Measurements from ENCODE around the gene ZNF664.

The ZNF664 gene

DNA sequence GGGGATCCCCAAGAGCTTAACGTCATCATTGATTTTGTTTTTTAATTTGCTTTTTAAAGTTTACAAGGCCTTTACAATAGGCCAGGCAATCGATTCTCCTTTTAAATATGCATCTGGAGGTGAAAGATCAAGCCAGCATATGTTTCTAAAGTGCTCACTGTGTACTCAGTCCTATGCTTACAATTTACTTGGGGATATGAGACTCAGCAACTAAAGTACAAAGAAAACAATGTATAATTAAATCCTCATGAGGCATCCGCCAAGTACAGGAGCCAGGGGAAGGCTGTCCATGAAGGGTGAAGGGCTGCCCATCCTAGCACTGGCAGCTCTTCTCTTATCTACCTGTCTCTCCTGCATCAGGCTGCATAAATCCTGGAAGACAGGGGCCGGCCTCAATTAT, 12.2 kb upstream of the ZNF664 start:
- DNase-seq: no peak

DNA sequence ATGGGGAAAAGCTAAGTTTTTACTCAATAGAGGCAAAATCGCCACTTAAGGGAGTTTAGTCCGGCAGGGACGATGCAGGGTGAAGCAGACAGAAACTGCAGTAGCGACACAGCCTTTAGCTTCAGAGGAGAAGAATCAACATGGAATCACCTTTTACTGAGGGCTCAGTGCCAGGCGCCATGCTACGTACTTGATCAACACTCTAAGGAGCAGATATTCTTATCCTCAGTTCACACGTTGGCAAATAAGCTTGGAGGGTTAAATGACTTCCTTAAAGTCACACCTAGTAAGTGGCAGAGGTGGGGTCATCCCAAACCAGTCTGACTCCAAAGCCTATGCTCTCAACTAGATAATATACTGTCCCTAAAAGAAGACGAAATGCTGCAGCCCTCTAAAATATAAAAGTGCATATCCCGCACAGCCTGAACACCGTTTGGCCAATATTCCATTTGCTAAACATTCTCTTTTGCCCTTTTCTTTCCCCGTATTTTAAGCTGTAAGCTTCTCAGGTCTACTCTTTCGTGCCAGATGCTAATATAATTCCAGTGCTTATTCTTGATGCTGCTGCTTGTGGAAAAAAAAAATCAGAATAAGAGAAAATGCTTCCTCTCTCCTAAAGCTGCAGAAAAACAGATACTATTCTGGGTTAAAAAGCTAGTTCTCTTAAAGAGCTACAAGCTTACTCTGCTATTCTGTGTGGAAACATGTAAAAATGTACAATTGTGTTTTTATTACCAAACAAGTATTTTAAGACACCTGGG, 11.2 kb upstream of the ZNF664 start:
- DNase-seq: no peak

DNA sequence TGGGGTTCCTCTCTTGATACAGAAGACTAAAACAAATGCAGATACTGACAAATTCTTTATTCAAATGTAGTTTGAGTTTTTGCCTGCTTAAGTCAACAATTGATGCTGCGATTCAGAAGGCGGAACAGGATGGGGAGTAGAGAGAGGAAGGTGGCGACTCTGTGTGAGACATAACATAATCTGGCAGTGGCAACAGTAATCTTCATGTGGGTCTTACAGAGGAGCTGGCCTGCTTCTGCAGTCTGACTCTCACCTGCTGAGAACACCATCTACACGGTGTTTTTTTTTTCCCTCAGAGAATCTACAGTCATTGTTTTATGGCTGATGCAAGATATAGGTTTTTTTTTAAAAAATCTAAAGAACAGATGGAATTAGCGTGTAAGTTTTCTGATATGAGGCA, 10.5 kb upstream of the ZNF664 start:
- DNase-seq: no peak

DNA sequence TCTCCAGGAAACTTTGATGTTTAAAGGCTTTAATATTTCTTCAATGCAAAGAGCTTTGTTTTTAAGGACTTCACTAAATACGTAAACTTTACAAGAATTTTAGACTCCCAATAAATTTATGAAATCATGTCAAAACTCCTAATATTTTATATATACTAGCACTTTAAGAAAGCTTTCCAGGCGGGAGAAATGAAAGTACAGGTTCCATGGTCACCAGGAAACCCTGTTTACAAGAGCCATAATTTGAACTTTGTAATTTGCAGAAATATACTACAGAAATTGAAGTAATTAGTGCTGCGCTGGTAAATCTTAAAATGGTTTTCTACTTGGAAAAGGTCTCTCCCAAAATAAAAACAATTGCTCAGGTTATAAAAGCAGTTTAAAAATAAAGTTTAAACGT, 9.2 kb upstream of the ZNF664 start:
- DNase-seq: no peak

DNA sequence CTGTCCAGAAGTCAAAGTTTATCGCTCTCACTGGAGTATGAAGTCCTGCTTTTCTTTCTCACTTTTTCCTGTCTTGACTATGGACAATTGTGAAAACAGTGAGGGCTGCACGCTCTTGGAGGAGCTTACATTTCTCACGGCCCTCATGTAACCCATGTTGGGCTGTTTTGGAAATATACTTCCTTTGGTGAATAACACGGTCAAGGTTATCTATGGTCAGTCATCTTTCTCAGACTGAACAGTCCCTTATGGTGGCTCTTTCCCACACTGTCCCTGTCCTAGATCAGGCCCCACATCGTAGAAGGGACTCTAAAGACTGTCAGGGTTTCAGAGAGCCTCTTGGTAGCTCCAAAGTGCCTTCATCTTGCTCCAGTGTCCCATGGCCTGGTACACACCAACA, 7.6 kb upstream of the ZNF664 start:
- DNase-seq: no peak

DNA sequence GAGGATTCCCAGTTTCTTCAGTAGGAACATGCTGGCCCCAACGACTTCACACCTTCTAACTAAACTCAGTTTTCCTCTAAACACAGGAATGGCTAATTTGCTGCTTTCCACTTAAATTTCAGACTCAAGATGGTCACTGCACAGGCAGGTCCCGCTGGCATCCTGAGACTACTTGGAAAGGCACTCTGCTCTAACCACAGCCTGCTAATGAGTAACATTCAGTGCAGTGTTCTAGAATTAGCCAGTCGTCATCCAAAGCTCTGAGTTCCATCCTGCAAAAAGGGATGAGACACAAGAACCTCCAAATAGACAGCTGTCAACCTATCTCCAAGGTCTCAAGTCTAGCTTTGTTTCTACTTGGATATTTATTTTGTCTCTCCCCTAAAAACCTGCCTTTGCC, 6.4 kb upstream of the ZNF664 start:
- no peak for DNase-seq

DNA sequence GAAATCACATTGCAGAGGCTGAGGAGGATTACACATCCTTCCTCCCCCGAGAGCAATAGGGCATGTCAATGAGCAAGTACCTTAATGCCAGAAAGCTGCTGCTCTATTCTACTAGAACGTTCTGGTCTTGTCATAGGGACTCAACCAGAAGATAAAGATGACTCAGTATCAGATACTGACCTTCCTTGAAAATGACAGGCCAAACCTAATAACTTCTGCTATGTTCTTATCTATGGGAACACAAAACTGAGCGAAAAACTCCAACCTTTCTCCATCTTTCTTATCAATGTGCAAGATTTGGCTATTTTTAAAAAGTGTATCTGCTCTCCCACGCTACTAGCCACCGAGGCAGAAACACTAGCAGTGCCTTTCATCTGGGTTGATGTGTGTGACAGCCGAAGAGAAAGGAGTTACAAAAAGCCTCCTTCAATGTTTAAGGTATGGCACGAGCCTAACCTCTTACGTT, 5.9 kb upstream of the ZNF664 start:
- no peak for DNase-seq

DNA sequence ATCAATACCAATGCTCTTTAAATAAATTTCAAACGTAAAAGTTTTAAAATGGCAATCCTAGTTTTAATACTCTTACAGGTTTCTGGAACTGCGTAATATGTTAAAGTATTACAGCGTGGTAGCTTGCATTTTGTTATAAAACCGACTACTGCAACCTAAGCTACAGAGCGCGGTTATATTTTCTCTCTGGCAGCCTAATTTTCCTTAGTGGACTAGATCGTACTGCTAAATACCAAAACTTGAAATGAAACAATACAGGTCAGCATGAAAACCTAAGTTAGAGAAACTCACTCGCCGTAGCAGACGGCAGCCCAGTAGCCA, 1.6 kb upstream of the ZNF664 start:
- DNase-seq: no peak

DNA sequence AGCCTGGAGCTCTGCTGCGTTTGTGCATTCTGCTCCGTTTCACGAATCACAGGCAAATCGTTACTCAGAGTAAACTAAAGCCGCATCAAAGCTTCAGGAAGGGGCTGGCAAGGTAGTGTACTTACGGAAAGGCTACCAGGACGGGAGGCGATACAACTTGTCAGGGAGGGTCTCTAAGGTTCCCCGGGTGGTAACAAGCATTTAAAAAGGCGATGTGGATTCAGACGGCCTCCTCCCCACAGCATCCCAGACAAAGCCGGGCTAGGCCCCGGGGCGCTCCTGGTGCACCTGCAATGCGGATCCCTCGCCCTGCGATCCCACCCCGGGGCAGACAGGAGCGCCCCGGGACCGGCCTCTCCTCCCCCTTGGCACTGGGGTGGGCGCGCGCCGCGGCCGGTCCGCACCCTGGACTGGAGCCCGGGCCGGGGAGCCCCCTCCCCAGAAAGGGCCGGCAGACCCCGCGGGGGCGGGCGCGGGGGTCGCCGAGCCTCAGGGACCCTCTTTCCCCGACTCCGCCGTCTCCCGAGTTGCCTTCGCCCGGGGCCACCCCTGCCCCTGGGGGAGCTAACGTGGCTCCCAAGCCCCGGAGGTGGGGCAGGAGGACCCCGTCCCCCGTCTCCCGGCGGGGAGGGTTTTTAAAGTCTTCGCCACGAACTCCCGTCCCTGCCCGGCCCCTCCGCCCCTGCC, 1.1 kb upstream of the ZNF664 start:
- DNase-seq: peak; percentile 52

DNA sequence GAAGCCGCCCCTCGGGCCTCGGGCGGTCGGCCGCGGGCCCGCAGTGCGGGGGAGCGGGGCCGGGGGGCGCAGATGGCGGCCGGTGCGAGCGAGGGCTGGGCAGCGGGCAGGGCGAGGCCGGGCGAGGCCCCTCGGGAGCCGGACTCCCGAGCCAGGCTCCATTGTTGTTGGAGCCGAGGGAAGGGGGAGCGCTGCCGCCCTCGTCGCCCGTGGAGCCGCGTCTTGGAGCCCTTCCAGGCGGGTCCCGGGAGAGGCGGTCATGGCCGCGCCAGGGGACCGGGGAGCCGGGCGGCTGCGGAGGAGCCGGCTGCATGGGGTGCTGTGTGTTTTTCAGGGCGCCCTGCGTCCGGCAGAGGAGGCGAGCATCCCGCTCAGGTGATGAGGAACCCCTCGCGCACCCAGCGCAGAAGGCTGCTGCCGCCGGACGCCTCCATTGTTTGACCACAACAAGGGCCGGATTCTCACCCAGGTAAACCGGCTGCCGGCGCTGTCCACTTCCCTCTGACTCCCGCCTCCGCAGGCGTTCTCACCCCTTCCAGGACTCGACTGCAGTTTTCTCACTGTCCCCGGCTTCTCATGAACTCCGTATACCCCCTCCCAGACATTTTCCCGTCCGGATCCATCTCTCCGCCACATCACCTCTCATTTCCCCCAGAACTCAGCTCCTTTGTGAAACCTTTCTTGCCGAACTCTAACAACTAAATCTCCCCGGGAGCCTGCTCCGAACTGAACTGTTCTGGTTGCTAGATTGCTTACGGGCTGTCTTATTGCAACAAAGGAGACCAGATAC, 732 bp downstream of the ZNF664 start:
- peak; percentile 45 for DNase-seq

DNA sequence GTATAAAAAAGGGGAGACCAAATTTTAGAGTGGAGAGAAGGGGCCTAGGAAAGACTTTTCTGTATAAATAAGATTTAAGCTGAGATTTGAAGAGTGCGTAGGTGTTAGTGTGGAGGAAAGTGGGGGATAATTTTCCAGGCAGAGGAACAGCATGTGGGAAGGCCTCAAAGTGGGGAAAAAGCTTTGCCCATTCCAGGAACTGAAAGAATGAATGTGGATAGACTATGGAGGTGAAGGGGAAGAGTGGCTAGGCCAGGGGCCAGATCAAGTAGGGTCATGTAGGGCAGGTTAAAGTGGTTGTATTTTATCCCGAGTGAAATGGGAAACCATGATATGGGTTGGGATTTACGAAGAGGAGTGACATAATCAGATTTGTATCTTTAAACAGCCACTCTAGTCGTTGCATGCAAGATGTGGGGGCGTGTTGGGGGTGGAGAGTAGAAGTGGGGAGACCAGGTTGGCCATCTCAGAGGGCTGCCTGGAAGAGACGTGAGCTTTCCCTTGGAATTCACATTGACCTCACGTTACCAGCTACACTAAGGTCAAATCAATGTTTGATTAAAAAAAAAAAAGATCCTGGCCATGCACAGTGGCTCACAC, 3.3 kb downstream of the ZNF664 start:
- no peak for DNase-seq

DNA sequence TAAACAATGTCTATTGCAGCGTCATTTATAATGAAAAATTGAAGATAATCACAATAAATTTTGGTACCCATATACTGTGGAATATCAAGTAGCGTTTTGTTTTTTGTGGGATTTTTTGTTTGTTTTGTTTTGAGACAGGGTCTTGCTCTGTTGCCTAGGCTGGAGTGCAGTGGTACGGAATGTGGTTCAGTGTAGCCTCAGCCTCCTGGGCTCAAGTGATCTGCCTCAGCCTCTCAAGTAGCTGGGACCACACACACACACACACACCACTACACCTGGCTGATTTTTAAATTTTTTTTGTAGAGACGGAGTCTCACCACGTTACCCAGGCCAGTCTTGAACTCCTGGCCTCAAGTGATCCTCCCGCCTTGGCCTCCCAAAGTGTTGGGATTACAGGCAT, 6.6 kb downstream of the ZNF664 start:
- DNase-seq: no peak

DNA sequence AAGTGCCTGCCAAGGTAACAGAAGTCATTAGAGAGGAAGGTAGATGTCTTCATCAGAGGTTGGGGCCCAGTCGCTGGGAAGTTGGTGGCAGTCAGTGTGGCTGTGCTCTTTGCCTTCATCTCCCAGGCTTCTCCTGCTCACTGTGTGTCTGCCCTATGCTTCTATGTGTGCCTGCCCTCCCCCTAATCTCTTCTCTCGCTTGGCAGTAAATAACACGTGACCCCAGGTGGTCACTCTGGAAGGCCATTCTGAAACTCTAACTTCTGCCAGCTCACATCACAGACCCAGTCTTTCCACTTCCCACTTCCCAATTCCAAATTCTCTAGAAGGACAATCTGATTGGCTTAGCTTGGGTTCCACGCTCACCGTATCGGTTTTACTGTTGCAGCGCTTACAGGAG, 9.3 kb downstream of the ZNF664 start:
- no peak for DNase-seq

DNA sequence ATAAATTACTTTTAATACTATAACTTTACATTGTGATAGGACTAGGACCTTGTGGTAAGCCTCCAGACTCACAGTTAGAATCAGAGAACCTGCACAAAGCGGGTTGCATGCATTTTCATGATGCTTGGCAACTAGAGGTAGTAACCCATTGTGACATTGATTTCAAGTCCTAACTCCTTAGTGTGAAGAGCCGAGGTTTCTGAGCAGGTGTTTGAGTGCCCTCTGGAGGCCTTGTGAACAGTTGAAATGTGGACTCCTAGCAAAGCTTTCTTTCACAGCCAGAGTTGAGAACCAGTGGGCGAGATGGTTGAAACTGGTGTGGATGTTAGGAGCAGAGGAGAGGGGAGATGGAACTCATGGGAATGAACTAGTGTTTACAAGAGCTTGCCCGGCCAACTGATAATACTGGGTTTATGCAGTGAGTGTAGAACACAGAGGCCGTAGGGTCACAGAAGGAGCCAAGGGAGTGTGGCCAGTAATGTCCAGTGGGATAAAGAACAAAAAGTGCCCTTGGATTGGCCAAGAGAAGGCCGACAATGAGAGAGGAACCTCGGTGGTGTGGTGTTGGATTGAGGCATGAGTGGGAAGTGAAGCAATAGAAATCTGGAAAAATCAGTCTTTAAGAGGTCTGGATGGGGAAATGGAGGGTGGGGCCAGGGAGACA, 10.9 kb downstream of the ZNF664 start:
- peak; percentile 65 for DNase-seq

DNA sequence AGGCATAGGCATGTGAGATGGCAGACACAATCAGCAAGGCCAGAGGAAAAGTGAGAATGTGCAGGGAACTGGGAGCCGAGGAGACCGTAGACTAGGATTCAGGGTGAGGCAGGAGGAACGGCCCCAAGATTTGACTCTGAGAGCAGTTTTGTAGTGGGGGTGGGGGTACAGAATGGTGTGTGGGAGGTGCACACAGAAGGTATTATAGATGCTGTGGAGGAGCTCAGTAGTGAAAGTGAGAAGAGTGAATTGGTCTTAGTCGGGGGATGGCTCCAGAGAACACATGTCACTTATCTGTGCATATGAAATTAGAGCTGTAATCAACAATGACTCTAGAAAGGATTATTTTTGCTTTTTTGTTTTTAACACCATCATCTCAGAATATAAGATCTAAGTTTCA, 11.9 kb downstream of the ZNF664 start:
- no peak for DNase-seq

DNA sequence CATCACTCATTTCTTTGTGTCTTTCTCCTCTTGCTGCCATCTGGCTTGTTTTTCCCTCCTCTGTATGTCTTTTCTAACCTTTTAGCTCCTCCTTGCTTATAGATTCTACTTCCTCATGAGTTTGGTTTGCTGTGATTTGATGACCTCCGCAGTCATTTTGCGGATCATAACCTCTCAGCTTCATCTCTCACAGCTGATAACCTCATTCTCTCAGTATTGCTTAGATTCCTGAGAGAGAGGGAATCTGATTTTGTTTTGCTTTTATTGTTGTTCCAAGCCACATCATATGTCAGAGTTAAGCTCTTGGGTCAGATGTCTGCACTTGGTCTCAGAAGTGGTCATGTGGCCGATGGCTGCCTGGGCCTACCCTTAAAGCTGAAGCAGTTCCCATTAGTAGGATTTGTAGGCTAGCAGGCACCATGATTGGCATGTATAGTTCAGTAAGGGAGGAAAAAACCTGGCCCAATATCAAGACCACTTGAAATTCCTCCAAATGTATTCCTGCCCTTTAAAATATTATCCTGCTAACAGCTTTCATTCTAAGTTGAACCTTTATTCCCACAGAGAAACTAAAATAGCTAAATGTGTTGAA, 13.5 kb downstream of the ZNF664 start:
- no peak for DNase-seq

DNA sequence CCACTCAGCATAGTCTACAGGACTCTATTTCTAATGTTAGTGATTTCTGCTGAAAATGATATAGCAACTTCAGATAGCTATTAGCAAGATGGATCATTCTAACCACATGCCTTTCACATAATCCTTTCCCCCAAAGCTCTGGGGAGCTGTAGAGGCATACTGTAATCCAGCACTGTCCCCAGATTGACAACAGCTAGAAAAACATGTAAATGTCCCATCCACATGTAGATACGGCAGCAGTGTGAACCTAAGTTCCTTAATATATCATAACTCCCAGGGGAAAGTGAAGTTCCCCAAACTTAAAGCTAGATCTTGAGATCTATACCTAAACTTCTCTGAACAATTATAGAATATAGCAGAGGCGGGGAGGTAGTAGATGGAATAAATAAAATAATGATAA, 14.0 kb downstream of the ZNF664 start:
- no peak for DNase-seq

DNA sequence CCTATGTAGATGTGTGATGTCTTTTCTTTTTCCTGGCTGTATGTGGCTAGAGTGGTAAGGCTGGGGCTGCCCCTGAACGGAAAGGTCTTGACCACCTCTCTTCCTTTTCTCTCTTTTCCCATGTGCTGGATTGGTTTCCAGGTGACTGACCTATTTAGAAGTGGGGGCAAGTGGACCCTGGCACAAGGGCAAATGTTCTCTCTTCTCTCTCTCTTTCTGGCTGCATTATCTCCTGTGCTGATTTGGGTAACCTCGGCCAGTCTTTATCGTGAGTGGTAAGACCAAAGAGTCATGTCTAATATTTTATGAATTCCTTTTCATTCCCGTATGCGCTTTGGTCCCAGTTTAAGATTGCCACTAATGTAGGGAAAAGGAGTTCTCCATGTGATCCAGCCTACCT, 16.2 kb downstream of the ZNF664 start:
- DNase-seq: no peak

DNA sequence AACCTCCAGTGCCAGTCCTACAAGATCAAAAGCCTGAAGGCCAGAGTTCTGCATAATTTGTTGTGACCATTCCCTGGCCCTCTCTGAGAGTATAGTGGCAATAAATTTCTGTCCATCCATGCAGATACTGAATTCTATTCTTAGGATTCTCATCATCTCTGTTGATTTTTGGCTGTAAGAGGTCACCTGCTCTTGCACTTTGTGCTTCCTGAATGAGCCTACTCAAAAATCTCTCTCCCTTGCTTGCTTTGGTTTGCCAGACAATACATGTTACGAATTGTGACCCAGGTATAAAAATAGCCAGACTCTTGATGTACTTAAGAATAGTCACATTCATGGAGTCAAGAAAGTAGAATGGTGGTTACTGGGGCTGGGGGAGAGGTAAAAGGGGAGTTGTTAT, 16.7 kb downstream of the ZNF664 start:
- no peak for DNase-seq

DNA sequence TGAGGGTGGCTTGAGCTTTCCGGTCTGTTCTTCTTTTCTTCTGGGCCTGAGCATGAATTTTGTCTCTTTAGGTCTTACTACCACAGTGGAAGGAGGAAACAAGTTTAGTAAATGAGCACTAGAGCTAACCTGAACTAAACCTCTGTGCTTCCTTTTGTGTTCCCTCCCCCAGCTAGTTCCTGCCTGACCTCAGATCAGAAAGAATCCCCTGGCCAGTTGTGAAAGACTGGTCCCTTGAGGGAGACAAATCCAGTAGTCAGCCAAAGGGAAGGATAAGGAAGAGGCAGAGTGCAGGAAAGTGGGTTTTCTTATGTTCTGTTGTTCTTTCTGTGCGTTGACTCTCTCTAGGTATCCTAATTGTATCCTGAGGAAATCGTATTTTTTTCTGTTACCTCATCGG, 17.5 kb downstream of the ZNF664 start:
- DNase-seq: no peak

DNA sequence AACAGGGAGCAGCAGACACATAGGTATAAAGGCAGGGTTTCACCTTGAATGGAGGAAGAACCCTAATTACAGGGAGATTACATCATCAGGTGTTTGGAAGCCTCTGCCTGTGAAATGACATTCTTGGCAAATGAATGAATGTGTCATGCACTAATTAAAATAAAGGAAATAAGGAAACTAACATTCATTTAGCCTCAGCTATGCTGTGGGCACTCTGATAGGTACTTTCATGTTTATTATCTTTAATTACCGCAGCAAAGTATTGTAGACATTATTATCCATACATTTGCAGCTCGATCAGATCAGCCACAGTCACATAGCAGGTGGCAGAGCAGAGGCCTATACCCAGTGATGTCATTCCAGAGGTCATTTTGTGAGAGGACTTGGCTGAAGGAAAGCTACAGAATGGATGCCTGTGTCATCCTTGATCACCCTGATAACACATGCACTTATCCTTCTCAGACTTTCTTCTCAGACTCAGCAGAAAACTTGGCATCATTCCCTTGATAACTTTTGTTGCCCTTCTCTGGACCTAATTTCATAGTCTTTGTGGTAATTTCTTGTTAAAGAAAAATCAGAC, 18.4 kb downstream of the ZNF664 start:
- DNase-seq: no peak

DNA sequence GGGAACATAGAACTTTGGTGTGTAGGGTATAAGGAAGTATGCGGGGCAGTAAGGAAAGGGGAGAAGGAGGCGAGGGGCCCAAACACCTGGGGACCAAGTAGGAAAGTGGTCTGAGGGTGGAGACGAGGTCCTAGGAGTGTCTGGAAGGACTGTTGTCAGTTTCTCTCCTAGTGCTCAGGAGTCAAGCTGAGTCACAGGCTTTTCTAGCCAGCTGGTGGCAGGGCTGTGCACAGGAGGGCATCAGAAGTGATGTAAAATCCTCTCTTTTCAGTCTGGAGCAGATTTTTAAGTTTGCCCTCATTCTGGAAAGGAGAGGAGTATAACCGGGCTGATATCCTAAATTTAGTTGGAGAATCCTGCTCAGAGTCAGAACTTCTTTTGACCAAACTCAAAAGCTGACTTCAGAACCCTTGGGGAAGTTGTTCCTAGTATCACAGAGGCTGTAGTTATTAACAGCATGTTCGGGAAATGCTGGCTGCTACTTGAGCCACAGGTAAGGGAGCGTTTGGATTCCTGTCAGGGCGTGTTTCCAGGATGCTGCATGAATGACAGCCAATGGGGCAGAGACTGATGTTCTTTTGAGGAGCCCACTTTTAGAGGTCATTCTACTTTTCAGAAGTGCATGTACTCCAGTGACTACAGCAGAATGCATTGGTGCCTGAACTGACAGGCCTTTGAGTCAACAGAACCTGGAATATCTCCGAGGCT, 19.3 kb downstream of the ZNF664 start:
- DNase-seq: no peak

Data from CD4-positive, alpha-beta T cell treated with Interleukin-17A for 4 hours (primary cell).